GM20431 (cell line): ENCODE results near the gene CRP.
"Not testable (repeated sequence)": the region's sequence is repeated elsewhere in the genome, so short reads cannot be mapped to it uniquely, and the experiment has no call there.

Experiments used
- in situ Hi-C: fragments of 300-500 bp; cut with MseI, MboI; formaldehyde crosslinking; loops from one replicate; pipeline ENCODE4 v1.15.0; 2020; ENCODE audit warnings: low sequenced_read_pairs; ENCODE audit not compliant: unreplicated experiment

The CRP gene

DNA sequence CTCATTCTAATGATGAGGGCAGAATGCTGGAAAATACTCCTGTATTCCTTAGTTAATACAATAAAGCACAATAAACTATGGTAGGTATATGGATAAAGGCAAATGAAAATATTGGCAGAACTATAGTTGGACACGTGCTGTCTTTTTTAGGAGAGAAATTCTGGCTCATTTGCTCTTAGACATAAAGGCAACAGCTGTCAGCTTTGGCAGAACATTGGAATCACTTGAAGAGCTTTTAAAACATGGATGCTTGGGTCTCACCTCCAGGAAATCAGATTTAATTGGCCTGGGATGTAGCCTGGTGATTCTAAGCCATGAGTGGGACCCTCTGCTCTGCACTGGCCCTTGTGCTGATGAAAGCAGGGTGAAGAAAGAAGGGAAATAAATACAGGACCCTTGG lies 9.9 kb downstream of the CRP start:
- in situ Hi-C loops: no loop called here

DNA sequence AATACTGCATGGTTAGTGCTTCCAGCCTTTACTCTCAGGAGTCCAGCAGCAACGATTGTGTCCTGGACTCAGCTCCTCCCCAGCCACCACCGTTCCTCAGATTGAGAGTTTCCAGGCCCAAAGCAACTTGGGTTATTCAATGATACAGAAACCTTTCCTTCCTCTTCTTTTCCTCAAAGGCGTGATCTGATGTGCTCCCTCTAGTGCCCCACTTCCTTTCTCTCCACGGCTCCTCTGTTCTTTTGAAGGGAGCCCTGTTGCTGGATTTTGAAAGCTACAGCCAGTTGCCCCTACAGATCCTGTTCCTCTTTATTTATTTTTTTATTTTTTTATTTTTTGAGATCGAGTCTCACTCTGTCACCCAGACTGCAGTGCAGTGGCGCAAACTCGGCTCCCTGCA lies 14.1 kb downstream of the CRP start:
- in situ Hi-C loops: no loop called here

DNA sequence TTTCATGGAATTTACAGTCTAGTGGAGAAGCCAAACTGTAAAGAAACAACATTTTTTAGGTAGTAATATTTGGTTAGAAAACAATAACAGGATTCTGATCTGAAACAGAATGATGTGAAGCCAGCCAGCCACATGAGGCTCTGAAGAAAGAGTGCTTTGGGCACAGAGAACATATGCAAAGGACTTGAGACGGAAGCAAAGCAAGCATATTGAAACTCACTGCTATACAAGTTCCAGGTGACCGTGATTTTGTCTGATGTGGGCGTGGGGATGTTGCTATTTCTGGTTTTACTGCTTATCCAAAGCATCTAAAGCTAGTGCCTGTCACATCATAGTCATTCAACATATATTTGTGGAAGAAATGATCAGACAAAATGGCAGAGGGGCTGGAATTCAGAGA lies 14.7 kb downstream of the CRP start:
- in situ Hi-C loops: no loop called here

DNA sequence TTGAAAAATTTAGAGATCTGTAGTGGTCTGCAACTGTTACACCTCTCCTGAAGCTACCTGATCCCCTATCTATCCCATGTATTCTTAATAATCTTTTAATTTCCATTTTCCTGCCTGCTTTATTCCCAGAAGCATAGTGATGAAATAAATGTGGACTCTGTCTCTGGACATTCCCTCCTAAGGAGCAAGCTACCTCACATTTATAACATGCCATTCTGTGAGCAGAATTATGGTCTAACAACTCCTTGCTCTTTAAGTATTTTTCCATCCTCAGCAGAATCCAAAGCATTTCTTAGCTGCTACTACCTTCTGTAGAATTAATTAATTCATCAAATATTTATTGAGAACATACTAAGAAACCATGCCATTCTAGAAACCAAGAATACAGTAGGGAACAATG lies 15.1 kb downstream of the CRP start:
- in situ Hi-C loops: no loop called here

DNA sequence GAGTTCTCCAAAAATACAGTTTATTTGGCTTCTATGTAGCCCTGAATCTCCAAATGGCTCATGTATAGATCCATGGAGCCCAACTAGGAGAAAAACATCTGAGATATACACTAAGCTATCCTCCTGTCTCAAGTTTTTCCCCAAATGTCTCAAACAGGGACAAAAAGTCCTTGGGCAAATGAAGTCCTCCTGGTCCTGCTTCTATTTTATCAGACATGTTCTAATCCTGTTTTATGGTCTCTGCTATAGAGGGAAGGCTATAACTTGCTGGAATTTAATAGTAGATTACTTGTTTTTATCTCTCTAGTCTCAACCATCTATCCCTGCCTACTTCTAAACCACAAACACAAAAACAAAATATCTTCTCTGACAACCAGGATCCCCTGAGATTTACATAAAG lies 26.9 kb downstream of the CRP start:
- in situ Hi-C loops: no loop called here

DNA sequence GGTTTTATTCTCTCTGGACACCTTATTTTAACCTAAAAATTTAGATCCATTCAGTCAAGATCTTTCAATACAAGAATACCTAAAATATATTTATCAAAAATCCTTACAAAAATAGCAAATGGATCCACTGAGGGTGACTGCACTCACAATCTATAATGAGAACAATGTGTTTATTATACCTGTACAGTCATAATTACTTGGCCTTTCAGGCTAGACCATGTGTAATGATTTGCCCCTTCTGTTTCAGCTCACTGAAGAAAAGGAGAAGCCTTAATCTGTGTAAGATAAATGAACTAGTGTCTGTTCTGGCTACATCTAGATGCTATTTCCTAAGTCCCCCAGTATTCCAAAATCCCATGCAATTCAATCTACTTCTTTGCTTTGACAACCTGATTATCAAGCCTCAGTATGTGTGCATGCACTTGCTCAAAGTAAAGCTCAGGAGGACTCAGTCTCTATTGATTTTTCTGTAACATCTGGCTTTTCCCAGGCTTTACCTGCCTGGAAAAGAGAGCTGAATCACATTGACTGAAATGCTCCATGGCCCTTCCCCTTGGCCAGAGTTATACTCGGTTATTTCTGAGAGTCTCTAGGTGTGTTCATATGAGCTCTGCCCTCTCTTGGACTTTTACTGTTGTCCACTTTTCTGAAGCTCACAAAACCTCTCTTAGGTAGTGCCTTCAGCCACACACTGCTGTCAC lies 27.6 kb downstream of the CRP start:
- in situ Hi-C loops: no loop called here

DNA sequence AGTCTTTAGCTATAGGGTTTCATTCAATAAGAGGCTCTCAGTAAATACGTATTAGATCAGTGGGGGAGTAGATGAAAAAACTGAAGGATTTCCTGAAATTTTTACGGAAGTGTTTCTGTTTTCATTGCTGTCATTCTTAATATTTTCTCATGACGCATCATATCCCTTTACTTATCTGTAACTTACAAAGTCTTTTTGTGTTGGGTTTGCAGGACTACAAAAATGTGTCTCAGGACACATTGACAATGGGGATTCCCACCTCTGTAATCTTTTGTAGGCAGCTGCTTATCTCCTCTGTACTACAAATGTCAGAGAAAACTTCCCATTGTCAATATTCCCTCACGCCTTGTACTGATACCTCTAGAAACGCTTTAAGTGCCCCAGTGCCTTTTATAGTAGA lies 35.5 kb downstream of the CRP start:
- in situ Hi-C loops: no loop called here

DNA sequence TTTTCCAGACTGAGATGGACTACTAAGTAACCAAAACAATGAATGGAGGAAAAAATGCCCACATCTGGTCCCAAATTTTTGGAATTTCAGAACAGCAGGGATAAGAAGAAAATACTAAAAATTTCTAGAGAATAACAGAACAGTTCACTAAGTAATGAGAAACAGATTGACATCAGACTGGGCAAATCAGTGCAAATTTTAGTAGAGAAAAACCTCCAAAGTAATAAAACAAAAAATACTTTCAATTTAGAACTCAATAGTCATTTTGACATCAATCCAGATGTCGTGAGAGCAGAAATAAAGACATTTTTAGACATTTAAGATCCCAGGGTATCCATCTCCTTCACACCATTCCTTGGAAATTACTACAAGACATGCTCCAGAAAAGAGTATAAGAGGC lies 39.3 kb downstream of the CRP start:
- in situ Hi-C loops: no loop called here

DNA sequence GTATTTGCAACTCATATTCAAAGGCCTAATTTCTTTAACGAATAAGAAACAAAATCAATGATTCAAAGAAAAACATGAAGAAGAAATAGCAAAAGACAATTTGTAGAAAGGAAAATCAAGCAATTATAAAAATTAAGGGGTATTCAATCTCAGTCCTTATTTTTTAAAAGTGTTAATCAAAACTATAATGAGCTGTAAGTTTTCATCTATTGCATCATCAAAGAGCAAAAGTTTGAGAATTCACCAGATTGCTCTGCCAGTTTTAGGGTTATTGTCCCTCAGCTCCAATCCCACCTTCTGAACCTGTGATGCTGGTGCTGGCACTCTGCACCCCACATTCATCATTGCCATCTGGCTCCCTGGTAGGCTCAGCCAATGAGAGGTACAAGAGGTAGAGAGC lies 42.0 kb downstream of the CRP start:
- in situ Hi-C loops: not testable (repeated sequence)

DNA sequence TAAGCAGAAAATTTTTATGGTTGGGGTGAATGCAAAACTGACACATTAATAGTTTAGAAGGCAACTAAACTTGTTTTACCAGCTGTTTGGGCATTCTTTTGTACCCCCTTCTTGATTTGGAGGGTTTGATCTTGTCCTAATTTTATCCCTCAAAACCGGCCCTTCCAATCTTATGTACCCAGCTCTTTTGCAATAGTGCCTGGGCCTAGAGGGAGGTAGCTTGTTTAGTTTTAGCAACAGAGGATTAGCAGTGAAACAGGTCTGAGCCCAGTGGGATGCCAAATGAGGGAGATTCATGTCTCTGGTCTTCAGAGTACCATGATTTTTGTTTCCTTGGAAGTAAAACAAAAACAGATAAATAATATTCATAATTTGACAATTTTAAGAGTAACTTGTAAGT lies 45.1 kb downstream of the CRP start:
- in situ Hi-C loops: no loop called here

DNA sequence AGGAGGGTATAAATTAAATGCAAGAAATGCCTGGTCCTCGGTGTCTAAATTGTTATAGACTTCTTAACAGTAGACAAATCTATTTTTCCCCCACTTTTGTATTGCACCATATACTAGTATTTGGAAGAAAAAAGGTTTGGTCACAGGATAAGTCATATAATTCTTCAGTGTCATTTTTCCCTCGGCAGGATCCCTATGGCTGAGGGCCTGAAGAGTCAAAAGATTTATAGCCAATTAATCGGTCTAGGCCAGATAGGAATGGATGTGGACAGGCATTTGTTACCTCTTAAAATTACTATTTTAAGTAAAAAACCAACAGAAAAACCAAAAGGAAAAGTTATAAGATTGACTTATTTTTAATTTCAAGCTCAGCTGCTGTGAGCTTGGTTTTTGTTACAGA lies 45.6 kb downstream of the CRP start:
- in situ Hi-C loops: no loop called here

DNA sequence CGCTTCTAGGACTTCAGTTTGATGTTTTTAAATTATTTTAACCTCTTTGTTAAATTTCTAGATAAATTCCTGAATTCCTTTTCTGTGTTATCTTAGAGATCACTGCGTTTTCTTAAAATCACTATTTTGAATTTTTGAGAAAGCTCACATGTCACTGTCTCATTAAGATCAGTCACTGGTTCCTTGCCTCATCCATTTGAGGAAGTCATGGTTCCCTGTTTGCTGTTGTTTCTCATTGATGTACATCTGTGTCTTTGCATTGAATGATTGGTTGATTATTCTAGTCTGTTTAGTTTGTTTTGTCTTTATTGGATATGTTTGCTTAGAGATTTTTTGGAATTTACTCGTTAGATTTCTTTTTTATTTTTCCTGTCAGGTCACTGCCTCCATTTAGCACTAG lies 50.1 kb downstream of the CRP start:
- in situ Hi-C loops: no loop called here

DNA sequence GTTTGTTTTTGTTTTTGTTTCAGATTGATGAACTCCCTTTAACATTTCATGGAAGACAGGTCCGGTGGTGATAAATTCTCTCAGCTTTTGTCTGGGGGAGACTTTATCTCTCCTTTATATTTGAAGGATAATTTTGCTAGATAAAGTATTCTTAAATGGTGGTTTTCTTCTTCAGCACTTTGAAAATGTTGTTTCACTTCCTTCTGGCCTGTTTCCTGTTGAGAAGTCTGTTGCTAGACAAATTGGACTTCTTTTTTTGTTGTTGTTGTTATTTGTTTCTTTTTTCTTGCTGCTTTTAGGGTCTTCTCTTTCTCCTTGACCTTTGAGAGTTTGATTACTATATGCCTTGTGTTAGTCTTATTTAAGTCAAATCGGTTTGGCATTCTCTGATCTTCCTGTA lies 50.8 kb downstream of the CRP start:
- in situ Hi-C loops: no loop called here
